T-cell (primary cell): ENCODE results near the gene B4GALT1. TPM values are rescaled to one million over a fixed set of nuclear protein-coding genes. Genes with fewer than 3 reads are reported as not detected.
A peak's percentile ranks its signal among the peaks of the same experiment; 100 is the strongest.

Source experiments
- ATAC-seq, 4 experiments: fragments of 200-7000 bp in 3 of 4; fragments of 150-1000 bp in 1 of 4; cut with Tn5 transposase; replicated peaks in 1 of 4; 1 replicate in 3 of 4; 2 replicates in 1 of 4; pipeline ENCODE4 v1.10.0; 2021; ENCODE audit warnings: moderate library complexity in 3 of 4, mild to moderate bottlenecking in 2 of 4, moderate number of reproducible peaks in 1 of 4
- CTCF ChIA-PET, 2 donors: fragments of 300-600 bp; sonication (Branson Sonifier 250); formaldehyde crosslinking; loops; one replicate each; lab custom pipeline; 2022; ENCODE audit warnings: antibody characterized with exemption in 2 of 2; lab: Charles Lee
- POLR2A ChIA-PET, 2 donors: fragments of 300-600 bp; sonication (Branson Sonifier 250); formaldehyde crosslinking; loops; one replicate each; lab custom pipeline; 2022; ENCODE audit warnings: antibody characterized with exemption in 2 of 2; lab: Charles Lee
- DNase-seq, 35 experiments: peaks; one replicate each; pipeline versions ENCODE4 v3.0.0 to v3.0.0-alpha.2; 2013 to 2023
- H3K27ac ChIP-seq: one replicate; pipeline ENCODE4 v1.5.1; 2013; ENCODE audit warnings: low read length
- H3K27me3 ChIP-seq, 2 experiments: replicated peaks in 1 of 2; 1 replicate in 1 of 2; 2 replicates in 1 of 2; pipeline versions ENCODE4 v1.6.1 to v1.7.0; 2013; ENCODE audit warnings: low read length in 1 of 2, mixed read lengths in 1 of 2; ENCODE audit not compliant: control insufficient read depth in 2 of 2, insufficient read depth in 2 of 2; ENCODE audit errors: extremely low read depth in 1 of 2
- H3K36me3 ChIP-seq, 2 donors: 1 replicate in 1 of 2; 2 replicates in 1 of 2; pipeline versions ENCODE4 v1.6.1 to v1.7.0; 2013; ENCODE audit warnings: low read length in 1 of 2; ENCODE audit not compliant: control insufficient read depth in 2 of 2, insufficient read depth in 1 of 2; ENCODE audit errors: extremely low read depth in 1 of 2
- H3K4me1 ChIP-seq, 2 experiments: 1 replicate in 1 of 2; 2 replicates in 1 of 2; pipeline versions ENCODE4 v1.6.1 to v1.7.0; 2013; ENCODE audit warnings: low read length in 2 of 2, mixed read lengths in 1 of 2; ENCODE audit not compliant: insufficient read depth in 2 of 2, control insufficient read depth in 1 of 2; ENCODE audit errors: extremely low read depth in 1 of 2
- H3K4me3 ChIP-seq, 2 donors: 1 replicate in 1 of 2; 2 replicates in 1 of 2; pipeline versions ENCODE4 v1.5.1 to v1.7.0; 2013; ENCODE audit warnings: mild to moderate bottlenecking in 2 of 2, low read length in 1 of 2, moderate library complexity in 1 of 2; ENCODE audit not compliant: control insufficient read depth in 1 of 2; ENCODE audit errors: extremely low read depth in 1 of 2
- H3K9me3 ChIP-seq: 2 replicates; pipeline ENCODE4 v1.7.0; 2013
- H3K27ac Mint-ChIP-seq, 2 donors: one replicate each; pipeline ENCODE4 v1.8.0; 2020 to 2021; ENCODE audit warnings: mild to moderate bottlenecking in 2 of 2, mixed read lengths in 2 of 2
- H3K27me3 Mint-ChIP-seq, 2 donors: one replicate each; pipeline ENCODE4 v1.8.0; 2021 to 2022; ENCODE audit warnings: mixed read lengths in 2 of 2
- H3K36me3 Mint-ChIP-seq: one replicate; pipeline ENCODE4 v1.8.0; 2021; ENCODE audit warnings: mixed read lengths
- H3K4me1 Mint-ChIP-seq, 3 donors: one replicate each; pipeline ENCODE4 v1.8.0; 2020 to 2022; ENCODE audit warnings: mixed read lengths in 3 of 3, mild to moderate bottlenecking in 1 of 3
- H3K4me3 Mint-ChIP-seq, 3 donors: one replicate each; pipeline ENCODE4 v1.8.0; 2020 to 2022; ENCODE audit warnings: mild to moderate bottlenecking in 3 of 3, mixed read lengths in 3 of 3, moderate library complexity in 3 of 3
- H3K9me3 Mint-ChIP-seq, 3 donors: one replicate each; pipeline ENCODE4 v1.8.0; 2020 to 2022; ENCODE audit warnings: mixed read lengths in 3 of 3
- WGBS: methylation state at CpG from one replicate; pipeline ENCODE4 v1.1.5; 2013; ENCODE audit warnings: missing lambda C conversion rate; ENCODE audit not compliant: insufficient coverage; 5-methylcytosine and 5-hydroxymethylcytosine counted together
- total RNA-seq, 35 experiments: library from RNA in 6 of 35; stranded (reverse) in 6 of 35; fragments of 120-200 nt in 1 of 35; gene quantifications; one replicate each; pipeline versions ENCODE4 v1.2.1 to v1.2.4 and lab custom pipeline; 2013 to 2026

Gene B4GALT1
- total RNA-seq, 5 donors from 2014 or later (not counting 1 experiment from before 2014, with no cell fraction given), result 33.2 to 85.3 (median 44.1) TPM

DNA sequence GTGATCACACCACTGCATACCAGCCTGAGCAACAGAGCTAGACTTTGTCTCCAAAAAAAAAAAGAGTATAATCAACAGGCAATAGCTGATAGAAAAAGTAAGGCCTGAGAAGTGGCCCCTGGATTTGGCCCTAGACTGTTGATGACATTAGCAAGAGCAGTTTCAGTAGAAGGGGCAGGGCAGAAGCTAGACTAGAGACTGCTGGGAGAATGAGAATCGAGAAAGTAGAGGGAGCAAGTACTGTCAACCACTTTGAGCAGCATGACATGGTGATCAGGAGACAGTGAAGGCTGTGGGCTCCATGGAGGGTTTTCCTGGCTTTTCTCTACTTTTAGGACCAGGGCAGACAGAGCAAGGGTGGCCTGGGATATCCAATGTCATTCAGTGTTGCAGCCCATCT lies 34.9 kb upstream of the B4GALT1 start:
- POLR2A ChIA-PET, result interaction anchor here in 1 of 2 donors (0.6 to 1.1 kb wide), 2 partner anchors 111 to 162 kb away, joined by 3 read pairs; no protein-coding TSS in a partner anchor
- 40% methylated on average over 1 of the region's 1 CpG for whole genome bisulfite sequencing
- DNase-seq, result no peak

DNA sequence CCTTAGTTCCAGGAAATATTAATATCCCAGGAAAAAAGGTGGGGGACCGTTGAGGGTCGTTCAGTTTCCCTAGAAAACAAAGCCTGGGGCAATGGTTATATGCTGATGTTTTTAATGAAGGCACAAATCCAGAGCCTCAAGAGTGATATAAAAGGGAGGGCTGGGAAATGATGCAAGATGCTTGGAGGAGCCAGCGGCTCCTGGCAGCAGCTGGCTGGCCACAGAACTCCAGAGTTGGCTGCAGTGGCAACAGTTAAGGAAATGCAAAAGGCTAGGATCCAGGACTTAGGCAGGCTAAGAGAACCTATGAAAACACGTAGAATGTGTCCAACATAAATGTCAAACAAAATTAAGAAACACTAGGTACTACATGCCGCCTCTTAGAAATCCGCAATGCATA lies 31.0 kb upstream of the B4GALT1 start:
- no peaks in the 10 kb centered on the region for H3K27me3 Mint-ChIP-seq
- DNase-seq, result no peak
- no peaks in the 10 kb centered on the region for H3K9me3 ChIP-seq
- no peak overlapping the region for H3K27ac Mint-ChIP-seq
- H3K9me3 Mint-ChIP-seq, result no peaks in the 10 kb centered on the region
- H3K27ac ChIP-seq, result no peak overlapping the region
- POLR2A ChIA-PET, result no interaction called here
- no peak overlapping the region for H3K4me3 ChIP-seq
- H3K4me1 Mint-ChIP-seq, result peaks cover 7 to 11% (median 11%) of the 10 kb centered on the region in 3 donors
- CTCF ChIA-PET, result no interaction called here
- H3K27me3 ChIP-seq, result peaks cover 0 to 7% of the 10 kb centered on the region in 2 experiments
- H3K4me1 ChIP-seq, result peaks cover 0 to 11% of the 10 kb centered on the region in 2 experiments
- ATAC-seq, result no peak
- H3K4me3 Mint-ChIP-seq, result no peak overlapping the region
- no peaks in the 10 kb centered on the region for H3K36me3 ChIP-seq
- no peaks in the 10 kb centered on the region for H3K36me3 Mint-ChIP-seq
- WGBS, result 90% methylated on average over 6 of the region's 6 CpGs

More for the DNA sequence above, 34.9 kb upstream of the B4GALT1 start:
- Histone ChIP-seq H3K27ac (no peak overlapping the region), H3K4me1 (peaks cover 0 to 12% of the 10 kb centered on the region in 2 experiments), H3K36me3 (no peaks in the 10 kb centered on the region), H3K27me3 (peaks cover 0 to 7% of the 10 kb centered on the region in 2 experiments), H3K9me3 (no peaks in the 10 kb centered on the region), H3K4me3 (no peak overlapping the region)
- Mint-ChIP-seq H3K4me1 (peaks cover 7 to 11% (median 11%) of the 10 kb centered on the region in 3 donors), H3K36me3 (no peaks in the 10 kb centered on the region), H3K9me3 (no peaks in the 10 kb centered on the region), H3K27me3 (no peaks in the 10 kb centered on the region), H3K4me3 (no peak overlapping the region), H3K27ac (peak overlapping the region in 1 of 2 donors; percentile 77)
- ATAC-seq, result no peak
- CTCF ChIA-PET, result no interaction called here

GRCh38 chr9:33197279-33198152 lies 30.4 kb upstream of the B4GALT1 start:
- DNase-seq (no peak), ATAC-seq (no peak)
- no peaks in the 10 kb centered on the region for H3K9me3 Mint-ChIP-seq
- H3K27me3 ChIP-seq, result peaks cover 0 to 5% of the 10 kb centered on the region in 2 experiments
- POLR2A ChIA-PET, result no interaction called here
- H3K27ac ChIP-seq, result no peak overlapping the region
- H3K4me3 ChIP-seq, result no peak overlapping the region
- CTCF ChIA-PET, result no interaction called here
- H3K27me3 Mint-ChIP-seq, result no peaks in the 10 kb centered on the region
- no peaks in the 10 kb centered on the region for H3K9me3 ChIP-seq
- WGBS, result 100% methylated on average over 2 of the region's 6 CpGs
- H3K4me1 Mint-ChIP-seq, result peaks cover 1 to 7% (median 7%) of the 10 kb centered on the region in 3 donors
- no peak overlapping the region for H3K27ac Mint-ChIP-seq
- no peaks in the 10 kb centered on the region for H3K36me3 Mint-ChIP-seq
- H3K4me1 ChIP-seq, result peaks cover 0 to 5% of the 10 kb centered on the region in 2 experiments
- H3K36me3 ChIP-seq, result no peaks in the 10 kb centered on the region
- H3K4me3 Mint-ChIP-seq, result no peak overlapping the region

GRCh38 chr9:33196736-33197135 lies 29.6 kb upstream of the B4GALT1 start:
- Histone ChIP-seq H3K4me3 (no peak overlapping the region), H3K36me3 (no peaks in the 10 kb centered on the region), H3K4me1 (no peaks in the 10 kb centered on the region), H3K27ac (no peak overlapping the region), H3K9me3 (no peaks in the 10 kb centered on the region), H3K27me3 (no peaks in the 10 kb centered on the region)
- no peak overlapping the region for H3K4me3 Mint-ChIP-seq
- H3K27me3 Mint-ChIP-seq, result no peaks in the 10 kb centered on the region
- H3K27ac Mint-ChIP-seq, result no peak overlapping the region
- no peaks in the 10 kb centered on the region for H3K36me3 Mint-ChIP-seq
- CTCF ChIA-PET, result interaction anchor here in 1 of 2 donors (1.0 kb wide), 1 partner anchor 28 kb away, joined by 3 read pairs; no protein-coding TSS in a partner anchor
- DNase-seq (no peak), ATAC-seq (no peak)
- 89% methylated on average over 1 of the region's 1 CpG for WGBS
- POLR2A ChIA-PET, result interaction anchor here in 1 of 2 donors (0.6 kb wide), 1 partner anchor 46 kb away, joined by 5 read pairs; no protein-coding TSS in a partner anchor
- H3K4me1 Mint-ChIP-seq, result no peaks in the 10 kb centered on the region
- H3K9me3 Mint-ChIP-seq, result no peaks in the 10 kb centered on the region

GRCh38 chr9:33193818-33194217 lies 26.7 kb upstream of the B4GALT1 start:
- H3K27me3 ChIP-seq, result no peaks in the 10 kb centered on the region
- DNase-seq, result no peak
- H3K36me3 ChIP-seq, result no peaks in the 10 kb centered on the region
- H3K27ac ChIP-seq, result no peak overlapping the region
- no peaks in the 10 kb centered on the region for H3K4me1 ChIP-seq
- 100% methylated on average over 2 of the region's 3 CpGs for WGBS
- H3K9me3 ChIP-seq, result no peaks in the 10 kb centered on the region
- no peaks in the 10 kb centered on the region for H3K4me1 Mint-ChIP-seq
- no peak overlapping the region for H3K4me3 ChIP-seq
- no peaks in the 10 kb centered on the region for H3K36me3 Mint-ChIP-seq
- H3K9me3 Mint-ChIP-seq, result no peaks in the 10 kb centered on the region
- H3K4me3 Mint-ChIP-seq, result no peak overlapping the region
- CTCF ChIA-PET, result no interaction called here
- no peak overlapping the region for H3K27ac Mint-ChIP-seq
- no peak for ATAC-seq
- POLR2A ChIA-PET, result interaction anchor here (0.6 to 0.7 kb wide), 2 partner anchors 1390 to 1774 kb away, joined by 5 to 8 read pairs; no protein-coding TSS in a partner anchor
- no peaks in the 10 kb centered on the region for H3K27me3 Mint-ChIP-seq

GRCh38 chr9:33192493-33193255 lies 25.5 kb upstream of the B4GALT1 start:
- DNase-seq (no peak), ATAC-seq (no peak)
- POLR2A ChIA-PET, result interaction anchor here in 1 of 2 donors (0.6 kb wide), 1 partner anchor 87 kb away, joined by 3 read pairs; no protein-coding TSS in a partner anchor
- H3K27ac ChIP-seq, result no peak overlapping the region
- no peak overlapping the region for H3K27ac Mint-ChIP-seq
- 80% methylated on average over 1 of the region's 3 CpGs for WGBS
- no peaks in the 10 kb centered on the region for H3K9me3 ChIP-seq
- H3K9me3 Mint-ChIP-seq, result no peaks in the 10 kb centered on the region
- no peaks in the 10 kb centered on the region for H3K4me1 ChIP-seq
- H3K36me3 ChIP-seq, result no peaks in the 10 kb centered on the region
- CTCF ChIA-PET, result interaction anchor here (0.5 to 0.7 kb wide), 2 partner anchors 33 to 127 kb away, joined by 3 to 6 read pairs; no protein-coding TSS in a partner anchor
- no peaks in the 10 kb centered on the region for H3K4me1 Mint-ChIP-seq
- no peak overlapping the region for H3K4me3 ChIP-seq
- no peak overlapping the region for H3K4me3 Mint-ChIP-seq
- no peaks in the 10 kb centered on the region for H3K27me3 ChIP-seq
- H3K36me3 Mint-ChIP-seq, result no peaks in the 10 kb centered on the region
- no peaks in the 10 kb centered on the region for H3K27me3 Mint-ChIP-seq
